ENCODE results near the gene LMBR1.

DNA sequence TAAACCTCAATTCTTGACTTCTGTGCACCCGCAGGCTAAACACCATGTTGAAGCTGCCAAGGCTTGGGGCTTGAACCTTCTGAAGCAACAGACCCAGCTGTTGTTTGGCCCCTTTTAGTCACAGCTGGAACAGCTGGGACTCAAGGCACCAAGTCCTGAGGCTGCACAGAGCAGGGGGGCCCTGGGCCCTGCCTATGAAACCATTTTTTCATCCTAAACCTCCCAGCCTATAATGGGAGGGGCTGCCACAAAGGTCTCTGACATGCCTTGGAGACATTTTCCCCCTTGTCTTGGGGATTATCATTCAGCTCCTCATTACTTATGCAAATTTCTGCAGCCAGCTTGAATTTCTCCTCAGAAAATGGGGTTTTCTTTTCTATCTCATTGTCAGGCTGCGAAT is 31.8 kb downstream of the LMBR1 start:
- TF ChIP-seq, protein P1, sequence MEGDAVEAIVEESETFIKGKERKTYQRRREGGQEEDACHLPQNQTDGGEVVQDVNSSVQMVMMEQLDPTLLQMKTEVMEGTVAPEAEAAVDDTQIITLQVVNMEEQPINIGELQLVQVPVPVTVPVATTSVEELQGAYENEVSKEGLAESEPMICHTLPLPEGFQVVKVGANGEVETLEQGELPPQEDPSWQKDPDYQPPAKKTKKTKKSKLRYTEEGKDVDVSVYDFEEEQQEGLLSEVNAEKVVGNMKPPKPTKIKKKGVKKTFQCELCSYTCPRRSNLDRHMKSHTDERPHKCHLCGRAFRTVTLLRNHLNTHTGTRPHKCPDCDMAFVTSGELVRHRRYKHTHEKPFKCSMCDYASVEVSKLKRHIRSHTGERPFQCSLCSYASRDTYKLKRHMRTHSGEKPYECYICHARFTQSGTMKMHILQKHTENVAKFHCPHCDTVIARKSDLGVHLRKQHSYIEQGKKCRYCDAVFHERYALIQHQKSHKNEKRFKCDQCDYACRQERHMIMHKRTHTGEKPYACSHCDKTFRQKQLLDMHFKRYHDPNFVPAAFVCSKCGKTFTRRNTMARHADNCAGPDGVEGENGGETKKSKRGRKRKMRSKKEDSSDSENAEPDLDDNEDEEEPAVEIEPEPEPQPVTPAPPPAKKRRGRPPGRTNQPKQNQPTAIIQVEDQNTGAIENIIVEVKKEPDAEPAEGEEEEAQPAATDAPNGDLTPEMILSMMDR (IDR thresholded peaks at IDR 0.05): no peak
- no peak for TF ChIP-seq POLR2A (IDR thresholded peaks at IDR 0.05)
